ENCODE data around the gene CHCHD1. TPM values are rescaled to one million over a fixed set of nuclear protein-coding genes. Genes with fewer than 3 reads are reported as not detected.
"Not testable (repeated sequence)": the region's sequence is repeated elsewhere in the genome, so short reads cannot be mapped to it uniquely, and the experiment has no call there.

Gene CHCHD1
- total RNA-seq, 1 experiment from 2014 or later, result 36.6 TPM

GRCh38 chr10:73787031-73787800, 5.4 kb downstream of the CHCHD1 start:
- BruUV-seq (replicated peaks); H3K9me3 ChIP-seq (ENCODE audit: control insufficient read depth in 1 of 2, insufficient read depth in 1 of 2, low read depth in 1 of 2, low read length in 2 of 2); H3K9me2 ChIP-seq (ENCODE audit: insufficient read depth); intact Hi-C loops (cut with micrococcal nuclease); POLR2A ChIA-PET; DNase-seq (ENCODE audit: low read depth, low spot score); ATAC-seq; H2AFZ ChIP-seq (ENCODE audit: low read depth, low read length, poor library complexity, severe bottlenecking); H3K27ac ChIP-seq (ENCODE audit: low read depth, low read length); RAD21 ChIA-PET (ENCODE audit: low non-redundant PET in 1 of 2, low total read pairs in 2 of 2, uncharacterized antibody in 2 of 2, unreplicated experiment in 2 of 2); H3K27me3 ChIP-seq (ENCODE audit: insufficient read depth, low read length); H3K4me3 ChIP-seq (replicated peaks in 1 of 2; ENCODE audit: low read depth in 1 of 2, low read length in 2 of 2); H4K20me1 ChIP-seq (ENCODE audit: insufficient read depth); H3K9ac ChIP-seq (ENCODE audit: low read length); H3K4me2 ChIP-seq (ENCODE audit: low read length); CTCF ChIA-PET: not testable (repeated sequence)
- Histone ChIP-seq H3K36me3 (ENCODE audit: control insufficient read depth in 1 of 2, insufficient read depth in 2 of 2, low read length in 2 of 2) (peaks cover 2 to 12% of the 10 kb centered on the region in 2 experiments; a peak in 2 of 4 replicates), H3K79me2 (ENCODE audit: insufficient read depth, low read length) (peaks cover 42% of the 10 kb centered on the region), H3K4me1 (ENCODE audit: control insufficient read depth in 1 of 2, insufficient read depth in 2 of 2, low read length in 2 of 2) (peaks cover 11 to 21% of the 10 kb centered on the region in 2 experiments)

DNA sequence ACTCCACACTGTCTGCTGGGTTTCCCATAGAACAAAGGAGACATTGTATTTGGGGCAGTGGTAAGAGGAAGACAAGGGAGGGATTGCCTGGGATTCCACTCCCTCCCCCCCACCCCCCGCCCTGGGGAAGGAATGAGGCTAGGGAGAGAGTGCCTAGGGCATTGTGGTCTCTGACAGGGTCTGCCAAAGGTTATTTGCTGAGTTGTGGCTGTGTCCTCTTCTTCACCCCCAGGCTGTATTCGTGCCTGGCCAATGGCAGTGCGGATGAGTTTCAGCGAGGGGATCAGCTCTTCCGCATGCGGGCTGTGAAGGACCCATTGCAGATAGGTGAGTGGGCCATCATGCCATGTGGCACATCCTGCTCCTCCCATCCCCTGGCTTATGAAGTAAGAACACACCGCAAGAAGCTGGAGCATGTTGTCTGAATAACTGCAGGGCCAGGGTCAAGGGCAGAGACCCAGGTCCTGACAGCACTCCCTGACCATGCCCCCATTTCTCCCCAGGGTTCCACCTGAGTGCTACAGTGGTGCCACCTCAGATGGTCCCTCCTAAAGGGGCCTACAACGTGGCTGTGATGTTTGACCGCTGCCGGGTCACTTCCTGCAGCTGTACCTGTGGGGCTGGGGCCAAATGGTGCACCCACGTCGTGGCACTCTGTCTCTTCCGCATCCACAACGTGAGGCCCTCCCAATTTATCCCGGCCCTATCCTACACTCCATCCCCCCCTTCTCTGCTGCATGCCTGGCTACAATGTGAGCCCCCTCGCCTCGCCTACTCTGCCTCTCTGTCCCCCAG, 7.2 kb downstream of the CHCHD1 start:
- intact Hi-C loops (cut with micrococcal nuclease), result no loop called here
- Histone ChIP-seq H4K20me1 (ENCODE audit: insufficient read depth) (no peaks in the 10 kb centered on the region), H3K9me3 (ENCODE audit: control insufficient read depth in 1 of 2, insufficient read depth in 1 of 2, low read depth in 1 of 2, low read length in 2 of 2) (no peaks in the 10 kb centered on the region), H3K27me3 (ENCODE audit: insufficient read depth, low read length) (no peaks in the 10 kb centered on the region), H3K4me2 (ENCODE audit: low read length) (no peak overlapping the region), H3K9me2 (ENCODE audit: insufficient read depth) (no peaks in the 10 kb centered on the region), H3K27ac (ENCODE audit: low read depth, low read length) (no peak overlapping the region), H3K9ac (ENCODE audit: low read length) (no peak overlapping the region), H2AFZ (ENCODE audit: low read depth, low read length, poor library complexity, severe bottlenecking) (no peak overlapping the region), H3K79me2 (ENCODE audit: insufficient read depth, low read length) (peaks cover 23% of the 10 kb centered on the region), H3K4me1 (ENCODE audit: control insufficient read depth in 1 of 2, insufficient read depth in 2 of 2, low read length in 2 of 2) (peaks cover 5 to 12% of the 10 kb centered on the region in 2 experiments; a peak in 3 of 4 replicates), H3K36me3 (ENCODE audit: control insufficient read depth in 1 of 2, insufficient read depth in 2 of 2, low read length in 2 of 2) (peaks cover 6 to 16% of the 10 kb centered on the region in 2 experiments; a peak in 3 of 4 replicates), H3K4me3 (replicated peaks in 1 of 2; ENCODE audit: low read depth in 1 of 2, low read length in 2 of 2) (no peak overlapping the region)
- no TSS peak for BruUV-seq (replicated peaks)
- RAD21 ChIA-PET (ENCODE audit: low non-redundant PET in 1 of 2, low total read pairs in 2 of 2, uncharacterized antibody in 2 of 2, unreplicated experiment in 2 of 2), result no interaction called here
- POLR2A ChIA-PET, result no interaction called here
- CTCF ChIA-PET, result no interaction called here
- DNase-seq (ENCODE audit: low read depth, low spot score) (no peak), ATAC-seq (no peak)
- no peak for TF ChIP-seq ZNF274 (IDR thresholded peaks at IDR 0.05; ENCODE audit: low read depth, low read length)
- no peak for TF ChIP-seq RAD21 (IDR thresholded peaks at IDR 0.05; ENCODE audit: low read depth)
- no peak for TF ChIP-seq FOSL1 (IDR thresholded peaks at IDR 0.05; ENCODE audit: low read depth)
- TF ChIP-seq, protein P1, sequence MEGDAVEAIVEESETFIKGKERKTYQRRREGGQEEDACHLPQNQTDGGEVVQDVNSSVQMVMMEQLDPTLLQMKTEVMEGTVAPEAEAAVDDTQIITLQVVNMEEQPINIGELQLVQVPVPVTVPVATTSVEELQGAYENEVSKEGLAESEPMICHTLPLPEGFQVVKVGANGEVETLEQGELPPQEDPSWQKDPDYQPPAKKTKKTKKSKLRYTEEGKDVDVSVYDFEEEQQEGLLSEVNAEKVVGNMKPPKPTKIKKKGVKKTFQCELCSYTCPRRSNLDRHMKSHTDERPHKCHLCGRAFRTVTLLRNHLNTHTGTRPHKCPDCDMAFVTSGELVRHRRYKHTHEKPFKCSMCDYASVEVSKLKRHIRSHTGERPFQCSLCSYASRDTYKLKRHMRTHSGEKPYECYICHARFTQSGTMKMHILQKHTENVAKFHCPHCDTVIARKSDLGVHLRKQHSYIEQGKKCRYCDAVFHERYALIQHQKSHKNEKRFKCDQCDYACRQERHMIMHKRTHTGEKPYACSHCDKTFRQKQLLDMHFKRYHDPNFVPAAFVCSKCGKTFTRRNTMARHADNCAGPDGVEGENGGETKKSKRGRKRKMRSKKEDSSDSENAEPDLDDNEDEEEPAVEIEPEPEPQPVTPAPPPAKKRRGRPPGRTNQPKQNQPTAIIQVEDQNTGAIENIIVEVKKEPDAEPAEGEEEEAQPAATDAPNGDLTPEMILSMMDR (IDR thresholded peaks at IDR 0.05 in 2 of 3, conservative IDR thresholded peaks at IDR 0.05 in 1 of 3; ENCODE audit: borderline replicate concordance in 1 of 3, insufficient read depth in 1 of 3, low read depth in 2 of 3, low read length in 2 of 3), result no peak
- no peak for TF ChIP-seq EZH2 (IDR thresholded peaks at IDR 0.05)
- no peak for TF ChIP-seq EGR1 (IDR thresholded peaks at IDR 0.05; ENCODE audit: low read depth)
- no peak for TF ChIP-seq EZH2phosphoT487 (IDR thresholded peaks at IDR 0.05; ENCODE audit: borderline replicate concordance)
- no peak for TF ChIP-seq SIN3A (IDR thresholded peaks at IDR 0.05; ENCODE audit: low read depth)
- no peak for TF ChIP-seq MAX (IDR thresholded peaks at IDR 0.05)
- TF ChIP-seq, protein P2, sequence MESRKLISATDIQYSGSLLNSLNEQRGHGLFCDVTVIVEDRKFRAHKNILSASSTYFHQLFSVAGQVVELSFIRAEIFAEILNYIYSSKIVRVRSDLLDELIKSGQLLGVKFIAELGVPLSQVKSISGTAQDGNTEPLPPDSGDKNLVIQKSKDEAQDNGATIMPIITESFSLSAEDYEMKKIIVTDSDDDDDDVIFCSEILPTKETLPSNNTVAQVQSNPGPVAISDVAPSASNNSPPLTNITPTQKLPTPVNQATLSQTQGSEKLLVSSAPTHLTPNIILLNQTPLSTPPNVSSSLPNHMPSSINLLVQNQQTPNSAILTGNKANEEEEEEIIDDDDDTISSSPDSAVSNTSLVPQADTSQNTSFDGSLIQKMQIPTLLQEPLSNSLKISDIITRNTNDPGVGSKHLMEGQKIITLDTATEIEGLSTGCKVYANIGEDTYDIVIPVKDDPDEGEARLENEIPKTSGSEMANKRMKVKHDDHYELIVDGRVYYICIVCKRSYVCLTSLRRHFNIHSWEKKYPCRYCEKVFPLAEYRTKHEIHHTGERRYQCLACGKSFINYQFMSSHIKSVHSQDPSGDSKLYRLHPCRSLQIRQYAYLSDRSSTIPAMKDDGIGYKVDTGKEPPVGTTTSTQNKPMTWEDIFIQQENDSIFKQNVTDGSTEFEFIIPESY (IDR thresholded peaks at IDR 0.05; ENCODE audit: extremely low read depth, insufficient replicate concordance, low read length), result no peak
